Measurements from ENCODE around the gene P2RX6. TPM values are rescaled to one million over a fixed set of nuclear protein-coding genes. Genes with fewer than 3 reads are reported as not detected.

The P2RX6 gene
- total and polyA plus RNA-seq, 2 experiments from 2014 or later = not detected

DNA sequence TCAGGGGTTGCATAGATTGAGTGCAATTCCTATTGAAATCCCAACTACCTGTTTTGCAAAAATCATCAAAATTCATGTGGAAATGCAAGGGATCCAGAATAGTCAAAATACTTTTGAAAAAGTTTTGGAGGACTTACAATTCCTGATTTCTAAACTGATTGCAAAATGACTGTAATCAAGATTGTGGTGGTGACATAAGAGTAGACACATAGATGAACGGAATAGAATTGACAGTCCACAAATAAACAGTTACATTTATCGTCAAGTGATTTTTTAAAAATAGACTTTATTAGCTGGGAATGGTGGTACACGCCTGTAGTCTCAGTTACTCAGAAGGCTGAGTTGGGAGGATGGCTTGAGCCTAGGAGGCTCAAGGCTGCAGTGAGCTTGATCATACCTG lies 20.0 kb downstream of the P2RX6 start:
- Mint-ChIP-seq H3K9me3 (no peaks in the 10 kb centered on the region; the same call in 2 of the 3 replicates), H3K27ac (no peak overlapping the region), H3K4me3 (no peak overlapping the region), H3K27me3 (ENCODE audit: insufficient read depth, low read depth, poor library complexity) (peaks cover 27% of the 10 kb centered on the region), H3K36me3 (ENCODE audit: low read depth) (no peaks in the 10 kb centered on the region), H3K4me1 (no peaks in the 10 kb centered on the region; the same call in 2 of the 3 replicates)
- H3F3A ChIP-seq (replicated peaks; ENCODE audit: low read depth) = no peaks in the 10 kb centered on the region
- no peaks in the 10 kb centered on the region for H4K20me1 ChIP-seq (replicated peaks; ENCODE audit: insufficient read depth)
- no peak for ATAC-seq
- H3K79me2 ChIP-seq (replicated peaks; ENCODE audit: insufficient read depth) = no peaks in the 10 kb centered on the region
- no peak overlapping the region for H3K4me3 ChIP-seq
- H3K27me3 ChIP-seq (ENCODE audit: insufficient read depth) = peaks cover 26% of the 10 kb centered on the region
- no peaks in the 10 kb centered on the region for H3K9me2 ChIP-seq (ENCODE audit: insufficient read depth)
- no peak overlapping the region for H2AFZ ChIP-seq
- no peak overlapping the region for H3K4me2 ChIP-seq
- H3K4me1 ChIP-seq (ENCODE audit: insufficient read depth) = peaks cover 3% of the 10 kb centered on the region; the same call in 1 of the 2 replicates
- DNase-seq (ENCODE audit: low spot score) = no peak
- H3K36me3 ChIP-seq (ENCODE audit: insufficient read depth) = no peaks in the 10 kb centered on the region
- H3K27ac ChIP-seq (ENCODE audit: low read depth) = no peak overlapping the region
- TF ChIP-seq JUNB (IDR thresholded peaks at IDR 0.05; ENCODE audit: unreplicated experiment) (no peak), EZH2 (IDR thresholded peaks at IDR 0.05; ENCODE audit: low read depth, unreplicated experiment) (no peak), ZNF114 (CRISPR knock-in tag; IDR thresholded peaks at IDR 0.05) (no peak), EZH2phosphoT487 (IDR thresholded peaks at IDR 0.05; ENCODE audit: unreplicated experiment) (no peak), STAT1 (IDR thresholded peaks at IDR 0.05; ENCODE audit: unreplicated experiment) (no peak), CREB1 (CRISPR knock-in tag; IDR thresholded peaks at IDR 0.05; ENCODE audit: low read depth) (no peak), NANOG (IDR thresholded peaks at IDR 0.05; ENCODE audit: borderline replicate concordance) (no peak), ETS1 (IDR thresholded peaks at IDR 0.05) (no peak), CTCF (conservative IDR thresholded peaks at IDR 0.05; ENCODE audit: low read depth in 2 of 2) (no peak), ZNF331 (CRISPR knock-in tag; IDR thresholded peaks at IDR 0.05; ENCODE audit: low read depth) (no peak), POLR2AphosphoS5 (IDR thresholded peaks at IDR 0.05; ENCODE audit: low read depth) (no peak)
- TF ChIP-seq, protein P1, sequence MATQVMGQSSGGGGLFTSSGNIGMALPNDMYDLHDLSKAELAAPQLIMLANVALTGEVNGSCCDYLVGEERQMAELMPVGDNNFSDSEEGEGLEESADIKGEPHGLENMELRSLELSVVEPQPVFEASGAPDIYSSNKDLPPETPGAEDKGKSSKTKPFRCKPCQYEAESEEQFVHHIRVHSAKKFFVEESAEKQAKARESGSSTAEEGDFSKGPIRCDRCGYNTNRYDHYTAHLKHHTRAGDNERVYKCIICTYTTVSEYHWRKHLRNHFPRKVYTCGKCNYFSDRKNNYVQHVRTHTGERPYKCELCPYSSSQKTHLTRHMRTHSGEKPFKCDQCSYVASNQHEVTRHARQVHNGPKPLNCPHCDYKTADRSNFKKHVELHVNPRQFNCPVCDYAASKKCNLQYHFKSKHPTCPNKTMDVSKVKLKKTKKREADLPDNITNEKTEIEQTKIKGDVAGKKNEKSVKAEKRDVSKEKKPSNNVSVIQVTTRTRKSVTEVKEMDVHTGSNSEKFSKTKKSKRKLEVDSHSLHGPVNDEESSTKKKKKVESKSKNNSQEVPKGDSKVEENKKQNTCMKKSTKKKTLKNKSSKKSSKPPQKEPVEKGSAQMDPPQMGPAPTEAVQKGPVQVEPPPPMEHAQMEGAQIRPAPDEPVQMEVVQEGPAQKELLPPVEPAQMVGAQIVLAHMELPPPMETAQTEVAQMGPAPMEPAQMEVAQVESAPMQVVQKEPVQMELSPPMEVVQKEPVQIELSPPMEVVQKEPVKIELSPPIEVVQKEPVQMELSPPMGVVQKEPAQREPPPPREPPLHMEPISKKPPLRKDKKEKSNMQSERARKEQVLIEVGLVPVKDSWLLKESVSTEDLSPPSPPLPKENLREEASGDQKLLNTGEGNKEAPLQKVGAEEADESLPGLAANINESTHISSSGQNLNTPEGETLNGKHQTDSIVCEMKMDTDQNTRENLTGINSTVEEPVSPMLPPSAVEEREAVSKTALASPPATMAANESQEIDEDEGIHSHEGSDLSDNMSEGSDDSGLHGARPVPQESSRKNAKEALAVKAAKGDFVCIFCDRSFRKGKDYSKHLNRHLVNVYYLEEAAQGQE (IDR thresholded peaks at IDR 0.05; ENCODE audit: unreplicated experiment) = no peak
- TF ChIP-seq, protein P2, sequence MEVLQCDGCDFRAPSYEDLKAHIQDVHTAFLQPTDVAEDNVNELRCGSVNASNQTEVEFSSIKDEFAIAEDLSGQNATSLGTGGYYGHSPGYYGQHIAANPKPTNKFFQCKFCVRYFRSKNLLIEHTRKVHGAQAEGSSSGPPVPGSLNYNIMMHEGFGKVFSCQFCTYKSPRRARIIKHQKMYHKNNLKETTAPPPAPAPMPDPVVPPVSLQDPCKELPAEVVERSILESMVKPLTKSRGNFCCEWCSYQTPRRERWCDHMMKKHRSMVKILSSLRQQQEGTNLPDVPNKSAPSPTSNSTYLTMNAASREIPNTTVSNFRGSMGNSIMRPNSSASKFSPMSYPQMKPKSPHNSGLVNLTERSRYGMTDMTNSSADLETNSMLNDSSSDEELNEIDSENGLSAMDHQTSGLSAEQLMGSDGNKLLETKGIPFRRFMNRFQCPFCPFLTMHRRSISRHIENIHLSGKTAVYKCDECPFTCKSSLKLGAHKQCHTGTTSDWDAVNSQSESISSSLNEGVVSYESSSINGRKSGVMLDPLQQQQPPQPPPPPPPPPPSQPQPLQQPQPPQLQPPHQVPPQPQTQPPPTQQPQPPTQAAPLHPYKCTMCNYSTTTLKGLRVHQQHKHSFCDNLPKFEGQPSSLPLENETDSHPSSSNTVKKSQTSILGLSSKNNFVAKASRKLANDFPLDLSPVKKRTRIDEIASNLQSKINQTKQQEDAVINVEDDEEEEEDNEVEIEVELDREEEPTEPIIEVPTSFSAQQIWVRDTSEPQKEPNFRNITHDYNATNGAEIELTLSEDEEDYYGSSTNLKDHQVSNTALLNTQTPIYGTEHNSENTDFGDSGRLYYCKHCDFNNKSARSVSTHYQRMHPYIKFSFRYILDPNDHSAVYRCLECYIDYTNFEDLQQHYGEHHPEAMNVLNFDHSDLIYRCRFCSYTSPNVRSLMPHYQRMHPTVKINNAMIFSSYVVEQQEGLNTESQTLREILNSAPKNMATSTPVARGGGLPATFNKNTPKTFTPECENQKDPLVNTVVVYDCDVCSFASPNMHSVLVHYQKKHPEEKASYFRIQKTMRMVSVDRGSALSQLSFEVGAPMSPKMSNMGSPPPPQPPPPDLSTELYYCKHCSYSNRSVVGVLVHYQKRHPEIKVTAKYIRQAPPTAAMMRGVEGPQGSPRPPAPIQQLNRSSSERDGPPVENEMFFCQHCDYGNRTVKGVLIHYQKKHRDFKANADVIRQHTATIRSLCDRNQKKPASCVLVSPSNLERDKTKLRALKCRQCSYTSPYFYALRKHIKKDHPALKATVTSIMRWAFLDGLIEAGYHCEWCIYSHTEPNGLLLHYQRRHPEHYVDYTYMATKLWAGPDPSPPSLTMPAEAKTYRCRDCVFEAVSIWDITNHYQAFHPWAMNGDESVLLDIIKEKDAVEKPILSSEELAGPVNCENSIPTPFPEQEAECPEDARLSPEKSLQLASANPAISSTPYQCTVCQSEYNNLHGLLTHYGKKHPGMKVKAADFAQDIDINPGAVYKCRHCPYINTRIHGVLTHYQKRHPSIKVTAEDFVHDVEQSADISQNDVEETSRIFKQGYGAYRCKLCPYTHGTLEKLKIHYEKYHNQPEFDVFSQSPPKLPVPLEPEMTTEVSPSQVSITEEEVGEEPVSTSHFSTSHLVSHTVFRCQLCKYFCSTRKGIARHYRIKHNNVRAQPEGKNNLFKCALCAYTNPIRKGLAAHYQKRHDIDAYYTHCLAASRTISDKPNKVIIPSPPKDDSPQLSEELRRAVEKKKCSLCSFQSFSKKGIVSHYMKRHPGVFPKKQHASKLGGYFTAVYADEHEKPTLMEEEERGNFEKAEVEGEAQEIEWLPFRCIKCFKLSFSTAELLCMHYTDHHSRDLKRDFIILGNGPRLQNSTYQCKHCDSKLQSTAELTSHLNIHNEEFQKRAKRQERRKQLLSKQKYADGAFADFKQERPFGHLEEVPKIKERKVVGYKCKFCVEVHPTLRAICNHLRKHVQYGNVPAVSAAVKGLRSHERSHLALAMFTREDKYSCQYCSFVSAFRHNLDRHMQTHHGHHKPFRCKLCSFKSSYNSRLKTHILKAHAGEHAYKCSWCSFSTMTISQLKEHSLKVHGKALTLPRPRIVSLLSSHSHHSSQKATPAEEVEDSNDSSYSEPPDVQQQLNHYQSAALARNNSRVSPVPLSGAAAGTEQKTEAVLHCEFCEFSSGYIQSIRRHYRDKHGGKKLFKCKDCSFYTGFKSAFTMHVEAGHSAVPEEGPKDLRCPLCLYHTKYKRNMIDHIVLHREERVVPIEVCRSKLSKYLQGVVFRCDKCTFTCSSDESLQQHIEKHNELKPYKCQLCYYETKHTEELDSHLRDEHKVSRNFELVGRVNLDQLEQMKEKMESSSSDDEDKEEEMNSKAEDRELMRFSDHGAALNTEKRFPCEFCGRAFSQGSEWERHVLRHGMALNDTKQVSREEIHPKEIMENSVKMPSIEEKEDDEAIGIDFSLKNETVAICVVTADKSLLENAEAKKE (CRISPR knock-in tag; IDR thresholded peaks at IDR 0.05) = no peak
